Stimulated activated naive B cell treated with anti-CD40 and anti-IgM and Interleukin-4, amounts not matched to agents 10 μg/mL and 1 μg/mL and 100 μg/mL, for 72 hours (primary cell): ENCODE results near the gene ROBO1.
A peak's percentile ranks its signal among the peaks of the same experiment; 100 is the strongest.

Experiments
- ATAC-seq, 2 donors: fragments of 150-1000 bp; cut with Tn5 transposase; replicated peaks; 2 replicates each; pipeline ENCODE4 v1.10.0; 2021; ENCODE audit warnings: moderate library complexity in 1 of 2
- DNase-seq: peaks from one replicate; pipeline ENCODE4 v3.0.0; 2021
- H3K27ac Mint-ChIP-seq: one replicate; pipeline ENCODE4 v1.8.0; 2022; ENCODE audit warnings: mild to moderate bottlenecking, mixed read lengths
- H3K27me3 Mint-ChIP-seq, 2 donors: one replicate each; pipeline ENCODE4 v1.8.0; 2022; ENCODE audit warnings: mixed read lengths in 2 of 2
- H3K36me3 Mint-ChIP-seq, 2 donors: one replicate each; pipeline ENCODE4 v1.8.0; 2022; ENCODE audit warnings: mixed read lengths in 2 of 2, mild to moderate bottlenecking in 1 of 2
- H3K4me1 Mint-ChIP-seq, 2 donors: one replicate each; pipeline ENCODE4 v1.8.0; 2022; ENCODE audit warnings: mixed read lengths in 2 of 2, mild to moderate bottlenecking in 1 of 2
- H3K4me3 Mint-ChIP-seq, 2 donors: one replicate each; pipeline ENCODE4 v1.8.0; 2022; ENCODE audit warnings: mild to moderate bottlenecking in 2 of 2, mixed read lengths in 2 of 2, moderate library complexity in 1 of 2
- H3K9me3 Mint-ChIP-seq, 2 donors: one replicate each; pipeline ENCODE4 v1.8.0; 2022; ENCODE audit warnings: mixed read lengths in 2 of 2, mild to moderate bottlenecking in 1 of 2

The ROBO1 gene

DNA sequence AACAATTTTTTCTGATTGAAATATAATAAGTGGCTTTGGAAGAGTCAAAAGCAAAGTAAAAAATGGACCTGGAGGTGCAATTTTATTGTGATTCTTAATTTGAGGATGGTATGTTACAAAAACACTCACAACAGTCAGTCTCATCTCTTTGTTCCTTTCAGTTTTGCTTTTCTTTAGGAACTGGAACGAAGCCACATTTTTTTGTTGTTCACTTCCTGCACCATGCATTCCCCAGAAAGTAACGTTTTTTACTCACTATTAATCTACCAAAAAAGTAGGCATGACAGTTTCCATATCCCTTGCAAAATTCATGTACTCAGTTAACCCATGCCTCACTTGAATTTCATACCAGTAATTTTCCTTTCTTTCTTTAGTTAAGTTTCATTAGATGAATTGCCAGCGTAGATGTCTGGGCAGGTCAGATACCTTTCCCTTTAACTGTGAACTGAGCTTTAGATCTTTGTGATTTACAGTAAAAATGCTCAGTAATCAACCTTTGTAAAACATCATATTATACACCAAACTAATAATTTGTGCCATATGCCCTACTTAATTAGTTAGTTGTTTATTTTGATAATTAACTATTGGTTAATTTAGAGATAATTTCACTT, 384.3 kb downstream of the ROBO1 start:
- ATAC-seq (no peak), DNase-seq (no peak)
- Mint-ChIP-seq H3K4me1 (no peaks in the 10 kb centered on the region), H3K4me3 (no peak overlapping the region), H3K9me3 (peaks cover 0 to 4% of the 10 kb centered on the region in 2 donors), H3K36me3 (no peaks in the 10 kb centered on the region), H3K27ac (no peak overlapping the region), H3K27me3 (no peaks in the 10 kb centered on the region)

GRCh38 chr3:79380581-79380980, 387.2 kb downstream of the ROBO1 start:
- H3K9me3 Mint-ChIP-seq, result peaks cover 0 to 6% of the 10 kb centered on the region in 2 donors
- ATAC-seq (no peak), DNase-seq (no peak)
- H3K27ac Mint-ChIP-seq, result no peak overlapping the region
- no peak overlapping the region for H3K4me3 Mint-ChIP-seq
- no peaks in the 10 kb centered on the region for H3K27me3 Mint-ChIP-seq
- no peaks in the 10 kb centered on the region for H3K36me3 Mint-ChIP-seq
- H3K4me1 Mint-ChIP-seq, result no peaks in the 10 kb centered on the region

DNA sequence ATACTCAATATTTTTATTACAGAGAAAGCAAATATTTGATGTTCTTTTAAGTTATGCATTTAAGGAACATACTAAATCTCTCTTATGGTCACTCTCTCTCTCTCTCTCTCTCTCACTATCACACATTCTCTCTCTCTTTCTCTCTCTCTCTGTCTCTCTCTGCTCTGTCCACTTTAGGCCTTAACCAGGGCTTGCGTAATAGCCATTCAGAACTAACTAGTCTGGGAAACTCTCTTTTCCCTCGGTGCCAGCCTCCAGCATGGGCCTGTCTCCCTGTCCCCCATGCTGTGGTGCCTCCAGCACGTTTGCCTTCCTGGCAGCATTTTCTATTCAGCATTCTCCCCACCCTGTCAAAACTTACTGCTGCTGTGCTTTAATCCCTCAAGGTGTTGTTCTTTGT, 389.7 kb downstream of the ROBO1 start:
- no peak for DNase-seq
- Mint-ChIP-seq H3K4me1 (no peaks in the 10 kb centered on the region), H3K27ac (no peak overlapping the region), H3K27me3 (no peaks in the 10 kb centered on the region), H3K9me3 (peaks cover 0 to 6% of the 10 kb centered on the region in 2 donors), H3K36me3 (no peaks in the 10 kb centered on the region), H3K4me3 (no peak overlapping the region)
- no peak for ATAC-seq

GRCh38 chr3:79369306-79369705, 398.5 kb downstream of the ROBO1 start:
- peaks cover 1 to 4% of the 10 kb centered on the region in 2 donors for H3K9me3 Mint-ChIP-seq
- no peaks in the 10 kb centered on the region for H3K27me3 Mint-ChIP-seq
- DNase-seq, result no peak
- H3K4me3 Mint-ChIP-seq, result no peak overlapping the region
- ATAC-seq, result no peak
- H3K36me3 Mint-ChIP-seq, result no peaks in the 10 kb centered on the region
- no peak overlapping the region for H3K27ac Mint-ChIP-seq
- no peaks in the 10 kb centered on the region for H3K4me1 Mint-ChIP-seq

DNA sequence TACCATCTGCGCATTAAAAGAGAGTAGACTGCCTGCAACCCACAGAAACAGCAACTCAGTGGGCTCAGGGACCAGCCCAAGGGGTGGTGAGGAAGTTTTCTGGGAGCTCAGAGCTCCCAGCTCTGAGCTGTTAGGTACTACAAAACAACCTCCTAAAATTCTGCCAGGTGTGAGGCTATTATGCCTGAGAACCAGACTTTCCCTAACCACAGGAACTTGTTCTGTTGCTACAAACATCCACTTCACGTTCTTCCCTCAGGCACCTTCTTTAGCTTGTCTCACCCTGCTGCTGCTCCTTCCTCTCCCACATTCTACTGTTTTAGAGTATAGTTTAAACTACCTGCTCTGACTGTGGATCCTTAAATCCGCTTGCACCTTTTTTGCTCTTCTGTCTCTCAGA, 399.4 kb downstream of the ROBO1 start:
- DNase-seq, result no peak
- H3K27me3 Mint-ChIP-seq, result no peaks in the 10 kb centered on the region
- no peaks in the 10 kb centered on the region for H3K4me1 Mint-ChIP-seq
- ATAC-seq, result no peak
- H3K9me3 Mint-ChIP-seq, result peaks cover 1 to 4% of the 10 kb centered on the region in 2 donors
- no peak overlapping the region for H3K4me3 Mint-ChIP-seq
- no peaks in the 10 kb centered on the region for H3K36me3 Mint-ChIP-seq
- H3K27ac Mint-ChIP-seq, result no peak overlapping the region

DNA sequence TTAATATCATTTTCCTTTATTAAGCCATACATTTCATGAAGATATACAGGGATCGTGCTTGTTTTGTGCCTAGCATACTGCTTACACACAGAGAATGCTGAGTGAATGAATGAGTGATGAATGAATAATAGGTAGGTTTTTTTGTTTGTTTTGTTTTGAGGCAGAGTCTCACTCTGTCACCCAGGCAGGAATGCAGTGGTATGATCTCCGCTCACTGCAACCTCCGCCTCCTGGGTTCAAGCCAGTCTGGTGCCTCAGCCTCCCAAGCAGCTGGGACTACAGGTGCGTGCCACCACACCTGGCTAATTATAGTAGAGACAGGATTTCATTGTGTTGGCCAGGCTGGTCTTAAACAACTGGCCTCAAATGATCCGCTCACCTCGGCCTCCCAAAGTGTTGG, 400.0 kb downstream of the ROBO1 start:
- peaks cover 1 to 4% of the 10 kb centered on the region in 2 donors for H3K9me3 Mint-ChIP-seq
- no peaks in the 10 kb centered on the region for H3K4me1 Mint-ChIP-seq
- H3K4me3 Mint-ChIP-seq, result no peak overlapping the region
- ATAC-seq (no peak), DNase-seq (no peak)
- H3K27me3 Mint-ChIP-seq, result no peaks in the 10 kb centered on the region
- no peaks in the 10 kb centered on the region for H3K36me3 Mint-ChIP-seq
- H3K27ac Mint-ChIP-seq, result no peak overlapping the region

GRCh38 chr3:79367066-79367465, 400.7 kb downstream of the ROBO1 start:
- no peaks in the 10 kb centered on the region for H3K27me3 Mint-ChIP-seq
- no peak for ATAC-seq

GRCh38 chr3:79366414-79366813, 401.4 kb downstream of the ROBO1 start:
- DNase-seq (no peak), ATAC-seq (no peak)
- Mint-ChIP-seq H3K27ac (no peak overlapping the region), H3K9me3 (no peaks in the 10 kb centered on the region), H3K27me3 (no peaks in the 10 kb centered on the region), H3K4me1 (no peaks in the 10 kb centered on the region), H3K4me3 (no peak overlapping the region), H3K36me3 (no peaks in the 10 kb centered on the region)

More at GRCh38 chr3:79367066-79367465, 400.7 kb downstream of the ROBO1 start:
- Mint-ChIP-seq H3K27ac (no peak overlapping the region), H3K9me3 (no peaks in the 10 kb centered on the region), H3K4me1 (no peaks in the 10 kb centered on the region), H3K36me3 (no peaks in the 10 kb centered on the region), H3K4me3 (no peak overlapping the region)
- no peak for DNase-seq

- DNase-seq (no peak), ATAC-seq (no peak)
- no peaks in the 10 kb centered on the region for H3K4me1 Mint-ChIP-seq
- H3K9me3 Mint-ChIP-seq, result no peaks in the 10 kb centered on the region
- H3K27me3 Mint-ChIP-seq, result no peaks in the 10 kb centered on the region
- H3K36me3 Mint-ChIP-seq, result no peaks in the 10 kb centered on the region
- H3K27ac Mint-ChIP-seq, result no peak overlapping the region
- no peak overlapping the region for H3K4me3 Mint-ChIP-seq
Observed at GRCh38 chr3:79364784-79365183, 403.0 kb downstream of the ROBO1 start.

GRCh38 chr3:79362571-79363270, 405.1 kb downstream of the ROBO1 start:
- H3K4me1 Mint-ChIP-seq, result no peaks in the 10 kb centered on the region
- no peak for DNase-seq
- no peak for ATAC-seq
- no peak overlapping the region for H3K4me3 Mint-ChIP-seq
- H3K27me3 Mint-ChIP-seq, result no peaks in the 10 kb centered on the region
- H3K27ac Mint-ChIP-seq, result no peak overlapping the region
- no peaks in the 10 kb centered on the region for H3K36me3 Mint-ChIP-seq
- H3K9me3 Mint-ChIP-seq, result no peaks in the 10 kb centered on the region

DNA sequence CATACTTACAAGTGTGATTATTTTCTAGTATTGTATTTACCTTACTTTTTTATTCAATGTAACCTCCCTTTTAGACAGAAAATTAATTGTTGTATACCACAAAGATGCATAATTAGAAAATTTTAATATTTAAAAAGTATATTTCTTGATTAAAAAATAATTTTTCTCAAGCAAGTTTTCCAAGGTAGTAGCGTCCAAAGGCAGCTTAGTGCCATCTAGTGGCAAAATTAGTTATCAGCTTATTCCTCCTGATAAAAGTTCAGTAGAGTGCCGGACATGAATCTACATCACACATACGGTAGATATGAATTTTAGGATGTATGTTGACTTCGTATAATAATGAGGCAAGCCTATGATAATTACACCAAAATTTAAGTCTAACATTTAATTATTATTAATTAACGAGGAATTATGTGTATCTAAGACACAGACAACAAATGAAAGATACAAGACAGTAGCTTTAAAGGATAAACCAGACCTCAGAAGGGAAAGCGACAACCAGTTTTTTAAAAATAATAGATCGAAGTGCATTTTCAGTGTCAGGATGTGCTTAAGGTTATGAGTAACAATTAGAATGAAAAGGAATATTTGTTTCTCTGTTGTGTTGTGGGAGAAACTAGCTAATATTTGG, 405.9 kb downstream of the ROBO1 start:
- H3K9me3 Mint-ChIP-seq, result no peaks in the 10 kb centered on the region
- no peak overlapping the region for H3K4me3 Mint-ChIP-seq
- ATAC-seq (peak in 1 of 2 donors; percentile 46), DNase-seq (no peak)
- H3K4me1 Mint-ChIP-seq, result no peaks in the 10 kb centered on the region
- no peaks in the 10 kb centered on the region for H3K36me3 Mint-ChIP-seq
- H3K27ac Mint-ChIP-seq, result no peak overlapping the region
- H3K27me3 Mint-ChIP-seq, result no peaks in the 10 kb centered on the region

GRCh38 chr3:79358327-79358726, 409.5 kb downstream of the ROBO1 start:
- DNase-seq, result no peak
- ATAC-seq, result no peak
- no peaks in the 10 kb centered on the region for H3K9me3 Mint-ChIP-seq
- no peaks in the 10 kb centered on the region for H3K4me1 Mint-ChIP-seq
- no peak overlapping the region for H3K27ac Mint-ChIP-seq
- H3K4me3 Mint-ChIP-seq, result no peak overlapping the region
- H3K27me3 Mint-ChIP-seq, result no peaks in the 10 kb centered on the region
- no peaks in the 10 kb centered on the region for H3K36me3 Mint-ChIP-seq

GRCh38 chr3:79354179-79354688, 413.6 kb downstream of the ROBO1 start:
- Mint-ChIP-seq H3K27ac (no peak overlapping the region), H3K9me3 (no peaks in the 10 kb centered on the region), H3K27me3 (no peaks in the 10 kb centered on the region), H3K4me3 (no peak overlapping the region), H3K36me3 (no peaks in the 10 kb centered on the region), H3K4me1 (no peaks in the 10 kb centered on the region)
- no peak for ATAC-seq
- no peak for DNase-seq

DNA sequence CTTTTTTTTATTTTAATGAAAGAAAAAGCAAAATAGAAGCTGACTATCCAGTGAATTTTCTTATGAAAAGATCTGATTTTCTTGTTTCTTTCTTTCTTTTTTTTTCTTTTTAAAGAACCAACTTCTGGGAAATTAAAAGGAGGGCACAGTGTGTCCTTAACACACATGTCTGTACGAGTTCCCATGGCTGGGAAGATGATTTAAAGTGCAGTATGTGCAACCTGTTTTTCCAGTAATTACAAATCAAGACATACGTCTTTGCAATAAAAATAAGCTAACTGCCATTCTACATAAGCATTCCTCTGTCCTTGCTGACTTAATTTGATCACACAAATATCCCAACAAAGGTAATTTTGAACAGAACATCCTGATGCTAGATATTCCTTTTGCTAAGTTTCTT, 416.1 kb downstream of the ROBO1 start:
- no peaks in the 10 kb centered on the region for H3K9me3 Mint-ChIP-seq
- no peak overlapping the region for H3K4me3 Mint-ChIP-seq
- H3K4me1 Mint-ChIP-seq, result no peaks in the 10 kb centered on the region
- no peak for ATAC-seq
- H3K27me3 Mint-ChIP-seq, result no peaks in the 10 kb centered on the region
- no peak overlapping the region for H3K27ac Mint-ChIP-seq
- no peaks in the 10 kb centered on the region for H3K36me3 Mint-ChIP-seq
- DNase-seq, result no peak
